Epithelial cell of esophagus (primary cell): Measurements from ENCODE around the gene MUC5B.

Experiments used
- DNase-seq: peaks from one replicate; pipeline ENCODE4 v3.0.0; 2010; ENCODE audit warnings: low read depth
- H3K4me3 ChIP-seq: 2 replicates; pipeline ENCODE4 v1.5.1; 2011; ENCODE audit warnings: mild to moderate bottlenecking, low read length, control low read depth
- TF ChIP-seq, protein P1 (sequence below): IDR thresholded peaks from 2 replicates; pipeline ENCODE4 v1.5.1; 2011; ENCODE audit warnings: low read depth, mild to moderate bottlenecking, low read length, control low read depth, inconsistent platforms; ENCODE audit not compliant: insufficient read depth; ENCODE audit errors: missing control alignments

MUC5B gene

DNA sequence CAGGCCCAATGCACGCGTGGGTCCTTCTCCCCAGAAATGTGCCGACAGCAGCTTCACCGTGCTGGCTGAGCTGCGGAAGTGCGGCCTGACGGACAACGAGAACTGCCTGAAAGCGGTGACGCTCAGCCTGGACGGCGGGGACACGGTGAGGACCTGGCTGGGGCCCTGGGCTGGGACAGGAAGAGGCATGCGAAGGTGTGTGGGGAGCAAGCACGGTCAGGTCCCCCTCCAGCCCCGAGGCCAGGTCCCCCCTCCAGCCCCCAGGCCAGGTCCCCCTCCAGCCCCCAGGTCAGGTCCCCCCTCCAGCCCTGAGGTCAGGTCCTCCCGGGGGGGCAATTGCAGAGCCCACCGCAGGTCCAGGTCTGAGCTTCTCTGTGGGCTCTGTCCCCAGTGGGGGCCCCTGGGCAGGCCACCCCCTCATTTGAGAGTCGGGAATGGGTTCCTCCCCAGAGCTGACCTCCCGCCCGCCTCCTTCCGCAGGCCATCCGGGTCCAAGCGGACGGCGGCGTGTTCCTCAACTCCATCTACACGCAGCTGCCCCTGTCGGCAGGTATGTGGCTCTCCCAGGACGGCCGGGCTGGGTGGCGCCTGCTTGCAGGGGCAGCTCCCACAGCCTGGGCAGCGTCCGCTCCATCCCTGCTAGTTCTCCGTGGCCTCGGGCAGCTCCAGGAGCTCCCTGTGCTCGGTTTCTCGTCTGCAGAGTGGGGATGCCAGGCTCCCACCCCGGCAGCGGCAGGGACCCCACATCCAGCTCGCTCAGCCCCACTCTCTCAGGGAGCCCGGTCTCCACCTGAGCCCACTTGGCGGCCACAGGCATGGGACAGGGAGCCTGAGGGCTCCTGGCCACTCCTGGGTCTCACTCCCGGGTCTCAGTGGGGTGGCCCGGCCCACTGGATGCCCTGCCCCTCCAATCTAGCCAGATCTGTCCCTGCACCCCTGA, 7.9 kb downstream of the MUC5B start:
- no peak for DNase-seq
- H3K4me3 ChIP-seq: no peak overlapping the region
- TF ChIP-seq, protein P1, sequence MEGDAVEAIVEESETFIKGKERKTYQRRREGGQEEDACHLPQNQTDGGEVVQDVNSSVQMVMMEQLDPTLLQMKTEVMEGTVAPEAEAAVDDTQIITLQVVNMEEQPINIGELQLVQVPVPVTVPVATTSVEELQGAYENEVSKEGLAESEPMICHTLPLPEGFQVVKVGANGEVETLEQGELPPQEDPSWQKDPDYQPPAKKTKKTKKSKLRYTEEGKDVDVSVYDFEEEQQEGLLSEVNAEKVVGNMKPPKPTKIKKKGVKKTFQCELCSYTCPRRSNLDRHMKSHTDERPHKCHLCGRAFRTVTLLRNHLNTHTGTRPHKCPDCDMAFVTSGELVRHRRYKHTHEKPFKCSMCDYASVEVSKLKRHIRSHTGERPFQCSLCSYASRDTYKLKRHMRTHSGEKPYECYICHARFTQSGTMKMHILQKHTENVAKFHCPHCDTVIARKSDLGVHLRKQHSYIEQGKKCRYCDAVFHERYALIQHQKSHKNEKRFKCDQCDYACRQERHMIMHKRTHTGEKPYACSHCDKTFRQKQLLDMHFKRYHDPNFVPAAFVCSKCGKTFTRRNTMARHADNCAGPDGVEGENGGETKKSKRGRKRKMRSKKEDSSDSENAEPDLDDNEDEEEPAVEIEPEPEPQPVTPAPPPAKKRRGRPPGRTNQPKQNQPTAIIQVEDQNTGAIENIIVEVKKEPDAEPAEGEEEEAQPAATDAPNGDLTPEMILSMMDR: no peak

DNA sequence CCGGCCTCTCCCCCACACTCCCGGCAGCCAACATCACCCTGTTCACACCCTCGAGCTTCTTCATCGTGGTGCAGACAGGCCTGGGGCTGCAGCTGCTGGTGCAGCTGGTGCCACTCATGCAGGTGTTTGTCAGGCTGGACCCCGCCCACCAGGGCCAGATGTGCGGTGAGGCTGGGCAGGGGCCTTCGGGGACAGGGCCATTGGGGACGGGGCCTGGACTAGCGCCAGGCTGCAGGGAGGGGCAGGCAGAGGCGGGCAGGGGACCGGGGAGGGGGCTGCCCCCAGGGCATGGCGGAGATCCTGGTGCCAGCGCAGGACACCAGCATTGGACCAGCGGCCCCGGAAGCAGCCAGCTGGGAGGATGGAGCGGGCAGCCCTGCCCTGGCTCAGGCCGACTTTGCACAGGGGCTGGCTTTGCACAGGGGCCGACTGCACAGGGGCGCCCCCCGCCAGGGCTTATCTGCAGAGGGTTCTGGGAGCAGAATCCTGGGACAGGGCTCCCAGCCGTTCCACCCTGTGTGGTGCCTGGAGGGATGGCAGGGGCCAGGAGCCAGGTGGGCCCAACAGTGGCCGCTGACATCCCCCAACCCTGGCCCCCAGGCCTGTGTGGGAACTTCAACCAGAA, 8.6 kb downstream of the MUC5B start:
- TF ChIP-seq, protein P1: no peak
- H3K4me3 ChIP-seq: no peak overlapping the region
- no peak for DNase-seq

DNA sequence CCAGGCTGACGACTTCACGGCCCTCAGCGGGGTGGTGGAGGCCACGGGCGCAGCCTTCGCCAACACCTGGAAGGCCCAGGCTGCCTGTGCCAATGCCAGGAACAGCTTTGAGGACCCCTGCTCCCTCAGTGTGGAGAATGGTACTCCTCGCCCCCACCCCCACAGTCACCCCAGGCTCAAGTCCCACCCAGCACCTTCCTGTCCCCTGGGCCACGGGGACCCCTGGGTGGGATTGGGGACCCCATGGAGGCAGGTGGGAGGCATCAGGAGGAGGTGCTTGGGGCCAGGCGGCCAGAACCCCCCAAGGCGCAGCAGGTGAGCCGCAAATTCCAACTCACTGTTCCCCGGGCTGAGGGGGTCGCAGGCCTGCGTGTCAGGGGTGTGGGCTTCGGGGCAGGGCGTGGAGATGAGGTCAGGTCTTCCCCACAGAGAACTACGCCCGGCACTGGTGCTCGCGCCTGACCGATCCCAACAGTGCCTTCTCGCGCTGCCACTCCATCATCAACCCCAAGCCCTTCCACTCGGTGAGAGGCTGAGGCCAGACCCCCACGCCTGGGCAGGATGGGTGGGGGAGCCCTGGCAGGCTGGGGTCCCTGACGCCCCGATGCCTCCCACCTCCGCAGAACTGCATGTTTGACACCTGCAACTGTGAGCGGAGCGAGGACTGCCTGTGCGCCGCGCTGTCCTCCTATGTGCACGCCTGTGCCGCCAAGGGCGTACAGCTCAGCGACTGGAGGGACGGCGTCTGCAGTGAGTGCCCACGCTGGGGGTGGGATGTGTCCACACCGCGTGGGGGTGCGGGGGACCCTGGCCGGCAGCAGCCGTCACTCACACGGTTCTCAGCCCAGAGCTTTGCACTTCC, 9.4 kb downstream of the MUC5B start:
- TF ChIP-seq, protein P1: no peak
- no peak for DNase-seq
- no peak overlapping the region for H3K4me3 ChIP-seq

DNA sequence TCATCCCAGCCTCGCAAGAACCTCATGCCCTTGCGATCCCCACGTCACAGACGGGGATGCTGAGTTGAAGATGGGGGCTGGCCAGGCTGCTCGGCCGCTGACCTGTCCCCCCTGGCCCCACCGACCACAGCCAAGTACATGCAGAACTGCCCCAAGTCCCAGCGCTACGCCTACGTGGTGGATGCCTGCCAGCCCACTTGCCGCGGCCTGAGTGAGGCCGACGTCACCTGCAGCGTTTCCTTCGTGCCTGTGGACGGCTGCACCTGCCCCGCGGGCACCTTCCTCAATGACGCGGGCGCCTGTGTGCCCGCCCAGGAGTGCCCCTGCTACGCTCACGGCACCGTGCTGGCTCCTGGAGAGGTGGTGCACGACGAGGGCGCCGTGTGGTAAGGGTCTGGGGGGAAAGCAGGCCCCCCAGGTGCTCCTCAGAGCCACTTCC, 10.0 kb downstream of the MUC5B start:
- DNase-seq: no peak
- TF ChIP-seq, protein P1: no peak

DNA sequence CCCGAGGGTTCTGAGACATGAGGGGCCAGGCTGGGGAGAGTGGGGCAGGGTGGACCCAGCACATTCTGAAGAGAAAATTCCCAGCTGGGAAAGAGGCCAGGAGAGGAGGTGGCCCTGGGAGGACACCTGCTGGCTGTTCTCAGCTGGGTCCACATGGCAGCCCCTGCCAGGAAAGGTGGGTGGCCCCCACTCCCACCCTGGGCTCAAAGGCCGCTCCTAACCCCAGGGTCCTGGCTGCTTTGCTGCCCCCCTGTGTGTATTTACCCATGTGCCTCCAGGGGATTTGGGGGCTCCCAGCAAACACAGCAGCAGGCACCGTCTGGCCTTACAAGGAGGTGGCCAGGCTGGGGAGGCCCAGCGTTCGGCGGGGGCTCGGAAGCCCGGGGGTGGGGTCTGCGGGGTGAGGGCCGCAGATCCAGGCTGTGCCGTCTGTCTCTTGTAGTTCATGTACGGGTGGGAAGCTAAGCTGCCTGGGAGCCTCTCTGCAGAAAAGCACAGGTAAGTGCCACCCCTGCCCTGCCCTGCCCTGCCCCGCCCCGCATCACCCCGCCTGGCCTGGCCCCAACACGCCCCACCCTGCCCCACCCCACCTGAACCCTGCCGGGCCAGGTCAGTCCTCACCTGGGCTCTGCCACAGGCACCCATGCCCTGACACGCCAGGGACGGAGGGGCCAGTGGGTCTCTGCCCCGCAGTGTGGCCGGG, 10.6 kb downstream of the MUC5B start:
- no peak for DNase-seq
- H3K4me3 ChIP-seq: no peak overlapping the region
- TF ChIP-seq, protein P1: no peak

More for the DNA sequence above, 10.0 kb downstream of the MUC5B start:
- H3K4me3 ChIP-seq: no peak overlapping the region

DNA sequence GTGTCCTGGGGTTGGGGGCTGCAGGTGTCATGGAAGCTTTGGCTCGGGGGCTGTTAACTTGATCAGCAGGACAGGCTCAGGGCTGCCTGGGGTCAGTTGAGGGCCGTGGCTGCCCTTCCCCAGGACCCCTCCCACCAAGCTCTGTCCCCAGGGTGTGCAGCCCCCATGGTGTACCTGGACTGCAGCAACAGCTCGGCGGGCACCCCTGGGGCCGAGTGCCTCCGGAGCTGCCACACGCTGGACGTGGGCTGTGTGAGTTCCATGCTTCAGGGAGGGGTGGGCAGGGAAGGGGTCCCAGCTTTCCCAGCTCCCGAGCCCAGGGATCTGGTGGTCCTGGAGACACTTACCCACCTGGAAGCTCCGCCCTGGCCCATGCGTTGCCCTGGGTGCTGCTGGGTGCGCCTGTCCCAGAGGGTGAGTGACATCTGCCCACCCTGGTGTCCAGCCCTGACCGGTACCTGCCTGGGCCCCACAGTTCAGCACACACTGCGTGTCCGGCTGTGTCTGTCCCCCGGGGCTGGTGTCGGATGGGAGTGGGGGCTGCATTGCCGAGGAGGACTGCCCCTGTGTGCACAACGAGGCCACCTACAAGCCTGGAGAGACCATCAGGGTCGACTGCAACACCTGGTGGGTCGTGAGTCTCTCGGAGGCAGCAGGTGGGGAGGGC, 11.3 kb downstream of the MUC5B start:
- TF ChIP-seq, protein P1: no peak
- DNase-seq: no peak
- H3K4me3 ChIP-seq: no peak overlapping the region
